Rectal smooth muscle tissue (tissue), 1 donor: Measurements from ENCODE around the gene ZFPM1.

ENCODE experiments used
- H3K27ac ChIP-seq: one replicate; pipeline ENCODE4 v1.7.0; 2013; ENCODE audit warnings: low read depth, low read length, inconsistent platforms
- H3K27me3 ChIP-seq: one replicate; pipeline ENCODE4 v1.7.0; 2013; ENCODE audit warnings: low read length; ENCODE audit not compliant: control insufficient read depth, insufficient read depth
- H3K36me3 ChIP-seq: one replicate; pipeline ENCODE4 v1.7.0; 2013; ENCODE audit warnings: low read length; ENCODE audit not compliant: control insufficient read depth, insufficient read depth
- H3K4me1 ChIP-seq: one replicate; pipeline ENCODE4 v1.7.0; 2013; ENCODE audit warnings: low read length; ENCODE audit not compliant: control insufficient read depth, insufficient read depth
- H3K4me3 ChIP-seq: one replicate; pipeline ENCODE4 v1.7.0; 2013; ENCODE audit warnings: low read length
- H3K9ac ChIP-seq: one replicate; pipeline ENCODE4 v1.7.0; 2013; ENCODE audit warnings: low read length

Gene ZFPM1

GRCh38 chr16:88487920-88488851, 35.1 kb downstream of the ZFPM1 start:
- no peak overlapping the region for H3K4me3 ChIP-seq
- H3K27ac ChIP-seq, result no peak overlapping the region
- no peaks in the 10 kb centered on the region for H3K4me1 ChIP-seq

GRCh38 chr16:88489163-88489741, 36.2 kb downstream of the ZFPM1 start:
- no peak overlapping the region for H3K4me3 ChIP-seq
- no peaks in the 10 kb centered on the region for H3K4me1 ChIP-seq
- H3K36me3 ChIP-seq, result peaks cover 3% of the 10 kb centered on the region
- H3K9ac ChIP-seq, result no peak overlapping the region
- H3K27ac ChIP-seq, result no peak overlapping the region
- no peaks in the 10 kb centered on the region for H3K27me3 ChIP-seq

More at GRCh38 chr16:88487920-88488851, 35.1 kb downstream of the ZFPM1 start:
- H3K36me3 ChIP-seq, result peaks cover 3% of the 10 kb centered on the region
- H3K9ac ChIP-seq, result no peak overlapping the region
- H3K27me3 ChIP-seq, result no peaks in the 10 kb centered on the region

- H3K9ac ChIP-seq, result no peak overlapping the region
- no peaks in the 10 kb centered on the region for H3K4me1 ChIP-seq
- no peak overlapping the region for H3K27ac ChIP-seq
- no peaks in the 10 kb centered on the region for H3K27me3 ChIP-seq
- peaks cover 3% of the 10 kb centered on the region for H3K36me3 ChIP-seq
- H3K4me3 ChIP-seq, result no peak overlapping the region
Observed at GRCh38 chr16:88491001-88491559, 38.0 kb downstream of the ZFPM1 start.

DNA sequence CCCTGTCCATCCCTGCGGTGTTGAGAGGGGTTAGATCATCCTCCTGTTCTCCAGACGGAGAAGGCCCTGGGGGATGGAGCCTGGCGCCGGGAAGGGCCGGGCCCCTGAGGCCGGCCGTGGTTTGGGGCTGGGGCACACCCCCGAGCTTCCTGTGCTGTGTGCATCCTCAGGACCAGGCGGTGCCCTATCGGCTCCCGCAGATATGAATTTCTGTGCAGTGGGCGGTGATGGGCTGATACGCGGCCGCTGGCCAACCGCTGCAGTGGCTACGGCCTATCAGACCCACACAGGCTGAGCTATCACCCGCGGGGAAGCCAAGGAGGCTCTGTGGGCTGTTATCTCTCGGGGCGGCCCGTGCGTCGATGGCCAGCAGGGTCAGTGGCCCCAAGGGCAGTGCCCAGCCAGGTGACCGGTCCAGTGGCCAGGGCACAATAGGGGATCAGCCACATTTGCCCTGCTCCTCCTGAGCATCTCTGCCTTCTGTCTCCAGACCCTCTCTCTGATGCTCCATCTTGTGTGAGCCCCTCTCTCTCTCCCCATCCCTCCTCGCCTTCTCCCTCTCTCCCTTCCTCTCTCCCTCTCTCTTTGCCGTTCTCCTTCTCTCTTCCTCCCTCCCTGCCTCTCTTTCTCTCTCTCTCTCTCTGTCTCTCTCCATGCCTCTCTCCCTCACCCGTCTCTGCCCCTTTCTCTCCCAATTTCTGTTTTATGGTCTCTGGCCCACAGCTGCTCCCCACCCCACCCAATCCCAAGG, 38.7 kb downstream of the ZFPM1 start:
- Histone ChIP-seq H3K4me1 (no peaks in the 10 kb centered on the region), H3K36me3 (no peaks in the 10 kb centered on the region), H3K27ac (no peak overlapping the region), H3K4me3 (no peak overlapping the region), H3K9ac (no peak overlapping the region), H3K27me3 (no peaks in the 10 kb centered on the region)

DNA sequence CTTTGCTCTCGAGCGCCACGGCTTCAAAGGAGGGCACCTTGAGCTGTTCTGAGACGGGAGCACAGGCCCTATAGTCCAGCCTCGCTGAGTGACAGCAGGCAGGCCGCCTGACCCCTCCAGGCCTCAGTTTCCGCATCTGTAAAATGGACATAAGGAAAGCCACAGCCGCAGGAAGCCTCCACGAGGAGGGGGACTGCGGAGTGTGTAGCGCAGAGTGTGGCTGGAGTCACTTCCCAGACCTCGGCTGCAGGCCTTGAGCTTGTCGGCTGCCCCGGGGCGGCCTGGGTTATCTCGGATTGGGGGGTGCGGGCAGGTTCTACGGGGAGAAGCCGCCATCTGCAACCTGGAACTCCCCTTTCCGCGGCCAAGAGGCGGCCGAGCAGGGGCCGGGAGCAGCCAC, 40.8 kb downstream of the ZFPM1 start:
- H3K36me3 ChIP-seq, result no peaks in the 10 kb centered on the region
- no peaks in the 10 kb centered on the region for H3K27me3 ChIP-seq
- no peak overlapping the region for H3K27ac ChIP-seq
- H3K4me3 ChIP-seq, result no peak overlapping the region
- no peaks in the 10 kb centered on the region for H3K4me1 ChIP-seq
- no peak overlapping the region for H3K9ac ChIP-seq

DNA sequence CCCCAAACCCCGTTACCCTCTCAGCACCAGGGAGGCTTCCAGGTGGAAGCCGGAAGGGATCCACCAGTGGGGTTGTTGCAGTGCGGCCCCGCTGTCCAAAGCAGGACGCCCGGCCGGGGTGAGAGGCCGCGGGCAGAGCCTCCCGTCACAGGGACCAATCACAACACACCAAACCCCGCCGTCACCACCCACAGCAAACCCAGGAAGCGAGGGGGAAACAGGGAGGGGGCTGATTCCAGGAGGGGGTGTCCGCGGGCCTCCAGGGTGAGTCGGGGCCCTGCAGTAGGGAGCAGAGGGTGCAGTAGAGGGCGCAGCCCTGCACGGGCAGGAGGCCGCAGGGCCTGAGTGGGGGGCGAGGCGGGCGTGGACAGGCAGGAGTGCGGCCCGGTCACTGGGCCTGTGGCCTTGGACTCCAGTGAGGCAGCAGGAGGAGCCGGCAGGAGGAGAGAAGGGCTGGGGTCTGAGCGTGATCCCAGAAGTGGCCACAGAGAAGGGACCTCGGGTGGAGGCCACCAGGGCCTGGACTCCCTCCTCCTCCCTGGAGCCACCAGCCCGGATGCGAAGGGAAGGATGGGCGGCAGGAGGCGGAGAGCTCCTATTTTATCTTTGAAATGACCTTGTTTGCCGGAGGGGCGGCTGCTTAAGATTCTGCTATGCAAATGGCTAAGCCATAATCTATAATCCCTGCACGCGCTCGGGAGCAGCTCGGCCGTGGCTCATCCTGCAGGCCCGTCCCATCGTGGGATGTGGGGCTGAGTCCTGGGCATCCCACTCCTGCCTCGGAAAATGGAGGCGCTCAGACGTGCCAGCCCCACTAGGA, 41.5 kb downstream of the ZFPM1 start:
- no peaks in the 10 kb centered on the region for H3K4me1 ChIP-seq
- no peak overlapping the region for H3K27ac ChIP-seq
- H3K4me3 ChIP-seq, result no peak overlapping the region
- no peaks in the 10 kb centered on the region for H3K27me3 ChIP-seq
- no peaks in the 10 kb centered on the region for H3K36me3 ChIP-seq
- H3K9ac ChIP-seq, result no peak overlapping the region

DNA sequence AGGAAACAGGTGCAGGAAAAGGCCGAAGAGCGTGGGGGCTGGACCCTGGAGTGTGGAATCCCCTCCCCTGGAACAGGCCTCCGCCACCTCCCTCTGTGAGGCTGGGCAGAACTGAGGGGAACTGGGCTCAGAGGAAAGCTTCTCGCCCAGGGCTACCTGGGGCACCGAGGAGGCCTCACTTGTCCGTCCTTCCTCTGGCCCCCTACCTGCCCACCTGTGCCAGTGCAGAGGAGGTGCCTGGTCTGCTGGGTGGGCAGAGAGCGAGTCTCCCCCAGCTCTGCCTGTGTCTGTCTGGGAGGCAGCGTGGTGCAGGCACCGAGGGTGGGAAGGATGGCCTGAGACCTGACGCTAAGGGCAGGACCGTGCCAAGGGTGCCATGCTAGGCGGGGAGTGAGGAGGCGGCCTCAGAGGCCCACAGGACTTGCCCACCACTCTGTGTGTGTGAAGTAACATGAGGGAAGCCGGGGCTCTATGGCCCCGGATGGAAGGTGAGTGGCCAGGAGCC, 42.2 kb downstream of the ZFPM1 start:
- H3K27ac ChIP-seq, result no peak overlapping the region
- H3K9ac ChIP-seq, result no peak overlapping the region
- H3K4me1 ChIP-seq, result no peaks in the 10 kb centered on the region
- no peaks in the 10 kb centered on the region for H3K36me3 ChIP-seq
- no peak overlapping the region for H3K4me3 ChIP-seq
- H3K27me3 ChIP-seq, result no peaks in the 10 kb centered on the region

GRCh38 chr16:88497561-88498462, 44.7 kb downstream of the ZFPM1 start:
- no peaks in the 10 kb centered on the region for H3K36me3 ChIP-seq
- no peak overlapping the region for H3K4me3 ChIP-seq
- H3K27me3 ChIP-seq, result no peaks in the 10 kb centered on the region
- H3K27ac ChIP-seq, result no peak overlapping the region
- H3K4me1 ChIP-seq, result no peaks in the 10 kb centered on the region
- H3K9ac ChIP-seq, result no peak overlapping the region

- Histone ChIP-seq H3K4me1 (no peaks in the 10 kb centered on the region), H3K9ac (no peak overlapping the region), H3K36me3 (no peaks in the 10 kb centered on the region), H3K27ac (no peak overlapping the region), H3K4me3 (no peak overlapping the region), H3K27me3 (no peaks in the 10 kb centered on the region)
Observed at GRCh38 chr16:88498576-88499208, 45.6 kb downstream of the ZFPM1 start.

DNA sequence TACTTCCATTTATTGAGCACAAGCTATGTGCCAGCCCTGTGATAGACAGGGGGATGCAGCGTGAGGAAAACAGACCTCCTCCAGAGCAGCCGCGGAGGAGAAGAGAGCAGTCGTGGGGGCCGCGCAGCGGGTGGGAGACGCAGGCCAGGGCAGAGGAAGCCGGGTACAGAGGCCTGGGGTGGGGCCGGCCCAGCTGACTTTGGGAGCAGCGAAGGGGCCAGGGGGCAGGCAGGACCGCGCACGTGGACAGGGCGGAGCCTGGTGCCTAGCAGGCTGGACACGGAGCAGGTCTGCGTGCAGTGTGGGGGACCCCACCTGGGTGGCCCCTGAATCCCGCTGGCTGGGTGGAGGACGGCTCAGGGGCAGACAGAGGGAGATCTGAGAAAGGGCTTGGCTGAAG, 46.2 kb downstream of the ZFPM1 start:
- Histone ChIP-seq H3K4me3 (no peak overlapping the region), H3K9ac (no peak overlapping the region), H3K4me1 (no peaks in the 10 kb centered on the region), H3K36me3 (no peaks in the 10 kb centered on the region), H3K27me3 (no peaks in the 10 kb centered on the region), H3K27ac (no peak overlapping the region)
